ENCODE results near the gene TEX44. TPM values are rescaled to one million over a fixed set of nuclear protein-coding genes. Genes with fewer than 3 reads are reported as not detected.

Gene TEX44
- total RNA-seq, 1 donor from 2014 or later: not detected

DNA sequence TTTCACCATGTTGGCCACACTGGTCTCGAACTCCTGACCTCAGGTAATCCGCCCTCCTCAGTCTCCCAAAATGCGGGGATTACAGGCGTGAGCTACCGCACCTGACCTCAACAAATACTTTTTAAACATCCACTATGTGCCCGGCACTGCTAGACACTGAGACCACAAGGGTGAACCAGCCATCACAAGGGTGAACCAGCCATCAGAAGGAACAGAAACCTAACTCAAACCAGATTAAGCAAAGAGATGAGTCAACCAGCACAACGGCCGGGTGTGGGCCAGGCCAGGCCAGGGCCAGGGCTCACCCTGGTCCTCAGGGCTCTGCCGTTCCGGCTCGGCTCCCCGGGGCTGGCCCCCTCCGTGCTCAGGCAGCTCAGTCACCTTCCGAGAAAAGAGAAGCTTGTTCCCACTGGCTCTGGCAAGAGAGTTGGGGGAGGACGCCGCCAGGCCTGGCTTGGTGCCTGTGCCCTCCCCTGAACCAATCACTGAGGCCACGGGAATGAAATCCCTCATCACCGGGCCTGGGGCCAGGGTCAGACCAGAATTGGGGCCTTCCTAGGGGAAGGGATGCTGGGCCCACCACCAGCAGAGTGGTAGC, 4.4 kb downstream of the TEX44 start:
- no peaks in the 10 kb centered on the region for H3K36me3 Mint-ChIP-seq (ENCODE audit: low read depth, unreplicated experiment)
- H3K4me1 Mint-ChIP-seq (ENCODE audit: low read depth, unreplicated experiment): no peaks in the 10 kb centered on the region
- FAIRE-seq: no peak
- Histone ChIP-seq H4K20me1 (ENCODE audit: insufficient read depth, low read length) (no peaks in the 10 kb centered on the region), H3K9me3 (ENCODE audit: insufficient read depth, low read depth, low read length) (no peaks in the 10 kb centered on the region), H3K9ac (ENCODE audit: low read length) (no peak overlapping the region), H3K27me3 (ENCODE audit: insufficient read depth, low read length) (no peaks in the 10 kb centered on the region), H3K4me1 (ENCODE audit: insufficient read depth, low read length) (no peaks in the 10 kb centered on the region), H3K4me3 (ENCODE audit: insufficient read depth, low read depth, low read length) (no peak overlapping the region), H3K79me2 (ENCODE audit: insufficient read depth, low read length) (no peaks in the 10 kb centered on the region), H3K36me3 (ENCODE audit: insufficient read depth, low read length) (no peaks in the 10 kb centered on the region), H3K27ac (ENCODE audit: low read depth, low read length) (no peak overlapping the region), H2AFZ (ENCODE audit: low read depth, low read length) (peak overlapping the region; percentile 43), H3K4me2 (ENCODE audit: low read length) (peak overlapping the region; percentile 29)
- no peaks in the 10 kb centered on the region for H3K9me3 Mint-ChIP-seq (ENCODE audit: unreplicated experiment)
- no peak for TF ChIP-seq EZH2 (IDR thresholded peaks at IDR 0.05; ENCODE audit: insufficient read depth, low read length)
- TF ChIP-seq, protein P1, sequence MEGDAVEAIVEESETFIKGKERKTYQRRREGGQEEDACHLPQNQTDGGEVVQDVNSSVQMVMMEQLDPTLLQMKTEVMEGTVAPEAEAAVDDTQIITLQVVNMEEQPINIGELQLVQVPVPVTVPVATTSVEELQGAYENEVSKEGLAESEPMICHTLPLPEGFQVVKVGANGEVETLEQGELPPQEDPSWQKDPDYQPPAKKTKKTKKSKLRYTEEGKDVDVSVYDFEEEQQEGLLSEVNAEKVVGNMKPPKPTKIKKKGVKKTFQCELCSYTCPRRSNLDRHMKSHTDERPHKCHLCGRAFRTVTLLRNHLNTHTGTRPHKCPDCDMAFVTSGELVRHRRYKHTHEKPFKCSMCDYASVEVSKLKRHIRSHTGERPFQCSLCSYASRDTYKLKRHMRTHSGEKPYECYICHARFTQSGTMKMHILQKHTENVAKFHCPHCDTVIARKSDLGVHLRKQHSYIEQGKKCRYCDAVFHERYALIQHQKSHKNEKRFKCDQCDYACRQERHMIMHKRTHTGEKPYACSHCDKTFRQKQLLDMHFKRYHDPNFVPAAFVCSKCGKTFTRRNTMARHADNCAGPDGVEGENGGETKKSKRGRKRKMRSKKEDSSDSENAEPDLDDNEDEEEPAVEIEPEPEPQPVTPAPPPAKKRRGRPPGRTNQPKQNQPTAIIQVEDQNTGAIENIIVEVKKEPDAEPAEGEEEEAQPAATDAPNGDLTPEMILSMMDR (IDR thresholded peaks at IDR 0.05; ENCODE audit: insufficient read depth, low read depth, low read length): no peak
- peaks cover 9% of the 10 kb centered on the region for H3K27me3 Mint-ChIP-seq (ENCODE audit: low read depth, unreplicated experiment)
- H3K4me3 Mint-ChIP-seq (ENCODE audit: unreplicated experiment): no peak overlapping the region
- H3K27ac Mint-ChIP-seq (ENCODE audit: unreplicated experiment): no peak overlapping the region
- no peak for DNase-seq (ENCODE audit: low read depth)

DNA sequence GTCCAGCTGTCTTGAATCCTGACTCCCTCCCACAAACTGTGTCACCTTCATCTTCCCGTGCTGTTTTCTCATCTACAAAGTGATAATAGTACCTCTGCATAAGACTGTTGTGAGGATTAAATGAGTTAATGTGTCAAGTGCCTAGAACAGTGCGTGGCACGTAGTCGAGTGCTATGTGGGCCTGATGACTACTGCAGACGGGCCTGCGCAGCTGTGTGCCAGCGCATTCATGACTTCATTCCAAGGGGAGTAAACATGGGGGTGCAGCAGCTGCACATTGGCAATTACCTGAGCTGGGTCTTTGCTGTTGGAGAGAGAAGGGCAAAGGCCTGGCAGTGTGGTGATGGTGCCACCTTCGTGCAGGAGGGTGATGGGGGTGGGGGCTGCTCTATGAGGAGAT, 5.0 kb downstream of the TEX44 start:
- no peak overlapping the region for H3K9ac ChIP-seq (ENCODE audit: low read length)
- H3K4me3 ChIP-seq (ENCODE audit: insufficient read depth, low read depth, low read length): no peak overlapping the region
- Mint-ChIP-seq H3K9me3 (ENCODE audit: unreplicated experiment) (no peaks in the 10 kb centered on the region), H3K27me3 (ENCODE audit: low read depth, unreplicated experiment) (peaks cover 8% of the 10 kb centered on the region), H3K4me3 (ENCODE audit: unreplicated experiment) (no peak overlapping the region), H3K4me1 (ENCODE audit: low read depth, unreplicated experiment) (no peaks in the 10 kb centered on the region), H3K36me3 (ENCODE audit: low read depth, unreplicated experiment) (no peaks in the 10 kb centered on the region), H3K27ac (ENCODE audit: unreplicated experiment) (no peak overlapping the region)
- H2AFZ ChIP-seq (ENCODE audit: low read depth, low read length): peak overlapping the region; percentile 43
- FAIRE-seq (no peak), DNase-seq (ENCODE audit: low read depth) (no peak)
- no peaks in the 10 kb centered on the region for H3K27me3 ChIP-seq (ENCODE audit: insufficient read depth, low read length)
- TF ChIP-seq EZH2 (IDR thresholded peaks at IDR 0.05; ENCODE audit: insufficient read depth, low read length): no peak
- TF ChIP-seq, protein P1 (IDR thresholded peaks at IDR 0.05; ENCODE audit: insufficient read depth, low read depth, low read length): no peak
- no peak overlapping the region for H3K27ac ChIP-seq (ENCODE audit: low read depth, low read length)
- no peaks in the 10 kb centered on the region for H3K36me3 ChIP-seq (ENCODE audit: insufficient read depth, low read length)
- no peaks in the 10 kb centered on the region for H3K79me2 ChIP-seq (ENCODE audit: insufficient read depth, low read length)
- no peaks in the 10 kb centered on the region for H3K9me3 ChIP-seq (ENCODE audit: insufficient read depth, low read depth, low read length)
- no peaks in the 10 kb centered on the region for H4K20me1 ChIP-seq (ENCODE audit: insufficient read depth, low read length)
- H3K4me2 ChIP-seq (ENCODE audit: low read length): no peak overlapping the region
- no peaks in the 10 kb centered on the region for H3K4me1 ChIP-seq (ENCODE audit: insufficient read depth, low read length)

DNA sequence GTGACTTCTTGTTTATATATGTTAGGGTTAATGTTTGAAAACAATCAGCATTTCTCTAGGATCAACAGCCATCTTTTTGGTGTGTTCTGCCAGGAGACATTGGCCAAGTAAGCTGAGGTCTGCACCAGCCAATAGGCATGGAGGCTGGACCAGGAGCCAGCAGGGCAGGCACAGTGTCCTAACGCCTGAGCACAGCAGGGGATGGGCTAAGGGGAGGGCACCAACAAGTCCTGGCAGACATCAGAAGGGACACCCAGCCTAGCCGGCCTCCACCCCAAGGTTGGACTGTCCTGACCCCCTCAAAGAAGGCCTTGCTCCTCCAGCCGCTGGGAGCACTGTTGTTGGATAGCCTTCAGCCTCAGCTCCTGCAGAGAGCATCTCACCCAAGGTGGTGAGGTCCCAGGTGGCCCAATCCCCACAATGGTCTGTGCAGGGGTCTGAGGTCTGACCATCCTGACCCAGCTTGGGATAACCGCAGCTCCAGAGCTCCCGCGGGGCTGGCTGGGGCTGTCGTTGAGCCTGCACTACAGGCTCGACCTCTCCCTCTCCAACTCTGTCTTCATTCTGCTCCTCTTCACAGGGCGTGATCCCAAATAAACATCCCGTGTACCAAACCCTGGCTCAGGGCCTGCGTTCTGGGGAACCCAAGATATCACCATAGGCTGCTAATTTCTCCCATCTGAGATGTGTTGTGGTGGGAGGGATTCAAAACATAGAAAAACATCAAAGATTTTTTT, 8.1 kb downstream of the TEX44 start:
- Mint-ChIP-seq H3K27me3 (ENCODE audit: low read depth, unreplicated experiment) (peaks cover 3% of the 10 kb centered on the region), H3K36me3 (ENCODE audit: low read depth, unreplicated experiment) (no peaks in the 10 kb centered on the region), H3K4me1 (ENCODE audit: low read depth, unreplicated experiment) (peaks cover 9% of the 10 kb centered on the region), H3K4me3 (ENCODE audit: unreplicated experiment) (no peak overlapping the region), H3K27ac (ENCODE audit: unreplicated experiment) (no peak overlapping the region), H3K9me3 (ENCODE audit: unreplicated experiment) (no peaks in the 10 kb centered on the region)
- Histone ChIP-seq H2AFZ (ENCODE audit: low read depth, low read length) (no peak overlapping the region), H4K20me1 (ENCODE audit: insufficient read depth, low read length) (no peaks in the 10 kb centered on the region), H3K36me3 (ENCODE audit: insufficient read depth, low read length) (no peaks in the 10 kb centered on the region), H3K79me2 (ENCODE audit: insufficient read depth, low read length) (no peaks in the 10 kb centered on the region), H3K27ac (ENCODE audit: low read depth, low read length) (no peak overlapping the region), H3K27me3 (ENCODE audit: insufficient read depth, low read length) (no peaks in the 10 kb centered on the region), H3K4me1 (ENCODE audit: insufficient read depth, low read length) (peaks cover 14% of the 10 kb centered on the region), H3K4me2 (ENCODE audit: low read length) (no peak overlapping the region), H3K4me3 (ENCODE audit: insufficient read depth, low read depth, low read length) (no peak overlapping the region), H3K9ac (ENCODE audit: low read length) (no peak overlapping the region), H3K9me3 (ENCODE audit: insufficient read depth, low read depth, low read length) (no peaks in the 10 kb centered on the region)
- DNase-seq (ENCODE audit: low read depth) (no peak), FAIRE-seq (no peak)
- TF ChIP-seq, protein P1 (IDR thresholded peaks at IDR 0.05; ENCODE audit: insufficient read depth, low read depth, low read length): no peak
- TF ChIP-seq EZH2 (IDR thresholded peaks at IDR 0.05; ENCODE audit: insufficient read depth, low read length): no peak

All from astrocyte (in vitro differentiated cells and primary cell).